NK-92 (cell line): ENCODE data around the gene POP7.

Source experiments
- DNase-seq: peaks from one replicate; lab custom pipeline; 2025; ENCODE audit not compliant: unreplicated experiment; lab: John Stamatoyannopoulos, UW

POP7 gene

GRCh38 chr7:100679129-100679926 lies 26.6 kb upstream of the POP7 start:
- DNase-seq = no peak

- DNase-seq = no peak
These were observed 25.9 kb upstream of the POP7 start for GRCh38 chr7:100679927-100680575.

- DNase-seq = no peak
These were observed 25.2 kb upstream of the POP7 start for GRCh38 chr7:100680576-100681271.

DNA sequence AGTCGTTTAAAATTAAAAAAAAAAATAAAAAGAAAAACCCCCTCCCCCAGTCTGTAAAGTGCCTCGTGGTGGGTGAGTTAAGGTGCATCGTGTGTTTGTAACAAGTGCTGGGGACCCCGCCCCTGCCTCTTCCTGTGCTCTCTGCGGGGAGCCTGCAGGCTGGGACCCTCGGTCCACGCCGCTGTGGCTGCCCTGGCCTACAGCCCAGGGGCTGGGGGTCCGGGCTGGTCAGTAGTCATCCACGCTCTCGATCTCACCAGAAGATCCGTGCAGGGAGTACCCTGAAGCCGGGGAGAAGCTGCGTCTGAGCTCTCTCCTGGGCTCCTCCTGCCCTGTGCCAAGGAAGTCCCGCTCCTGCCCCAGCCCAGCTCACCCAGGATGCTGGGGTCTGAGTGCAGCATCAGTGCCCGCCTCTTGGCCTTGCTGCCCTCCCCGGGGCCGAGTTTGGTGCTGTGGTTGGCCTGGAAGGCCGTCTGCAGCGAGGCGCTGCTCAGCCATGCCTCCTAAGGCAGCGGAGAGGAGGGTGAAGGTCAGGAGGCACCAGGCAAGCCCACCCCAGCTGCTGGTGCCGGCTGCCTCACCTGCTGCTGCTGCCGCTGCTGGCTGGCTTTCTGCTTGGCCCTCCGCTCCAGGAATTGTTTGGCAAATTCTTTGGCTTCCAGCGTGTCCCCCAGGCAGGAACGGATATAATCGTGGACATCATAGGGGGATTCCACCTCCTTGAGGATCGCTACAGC lies 24.3 kb upstream of the POP7 start:
- no peak for DNase-seq

- no peak for DNase-seq
These were observed 23.6 kb upstream of the POP7 start for GRCh38 chr7:100682228-100682741.

DNA sequence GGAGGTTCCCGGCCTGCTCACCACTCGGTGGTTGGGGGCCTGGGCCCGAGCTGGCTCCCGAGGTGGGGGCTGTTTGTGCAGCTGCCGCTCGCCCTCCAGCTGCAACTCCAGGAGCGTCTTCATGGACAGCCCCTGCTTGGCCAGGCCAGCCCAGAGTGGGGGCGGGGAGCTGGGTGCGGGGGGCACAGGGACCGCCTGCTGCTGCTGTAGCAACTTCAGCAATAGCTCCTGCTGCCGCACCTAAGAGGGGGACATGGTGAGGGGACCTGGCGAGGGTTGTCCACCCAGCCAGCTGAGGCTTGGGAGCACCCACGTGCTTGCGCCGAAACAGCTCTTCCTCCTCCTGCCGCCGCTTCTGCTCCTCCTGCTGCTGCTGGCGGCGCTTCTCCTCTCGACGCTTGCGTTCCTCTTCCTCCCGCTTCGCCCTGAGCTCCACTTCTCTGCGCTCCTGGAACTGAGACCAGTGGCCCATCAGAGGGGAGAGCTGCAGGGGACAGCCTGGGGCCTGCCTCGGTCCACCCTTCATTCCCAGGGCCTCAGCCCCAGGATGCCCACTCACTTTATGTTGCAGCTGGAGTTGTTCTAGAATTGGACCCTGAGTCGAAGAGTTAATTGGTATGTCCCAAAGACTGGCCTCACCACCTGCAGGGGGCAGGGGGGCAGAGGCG lies 22.8 kb upstream of the POP7 start:
- no peak for DNase-seq

DNA sequence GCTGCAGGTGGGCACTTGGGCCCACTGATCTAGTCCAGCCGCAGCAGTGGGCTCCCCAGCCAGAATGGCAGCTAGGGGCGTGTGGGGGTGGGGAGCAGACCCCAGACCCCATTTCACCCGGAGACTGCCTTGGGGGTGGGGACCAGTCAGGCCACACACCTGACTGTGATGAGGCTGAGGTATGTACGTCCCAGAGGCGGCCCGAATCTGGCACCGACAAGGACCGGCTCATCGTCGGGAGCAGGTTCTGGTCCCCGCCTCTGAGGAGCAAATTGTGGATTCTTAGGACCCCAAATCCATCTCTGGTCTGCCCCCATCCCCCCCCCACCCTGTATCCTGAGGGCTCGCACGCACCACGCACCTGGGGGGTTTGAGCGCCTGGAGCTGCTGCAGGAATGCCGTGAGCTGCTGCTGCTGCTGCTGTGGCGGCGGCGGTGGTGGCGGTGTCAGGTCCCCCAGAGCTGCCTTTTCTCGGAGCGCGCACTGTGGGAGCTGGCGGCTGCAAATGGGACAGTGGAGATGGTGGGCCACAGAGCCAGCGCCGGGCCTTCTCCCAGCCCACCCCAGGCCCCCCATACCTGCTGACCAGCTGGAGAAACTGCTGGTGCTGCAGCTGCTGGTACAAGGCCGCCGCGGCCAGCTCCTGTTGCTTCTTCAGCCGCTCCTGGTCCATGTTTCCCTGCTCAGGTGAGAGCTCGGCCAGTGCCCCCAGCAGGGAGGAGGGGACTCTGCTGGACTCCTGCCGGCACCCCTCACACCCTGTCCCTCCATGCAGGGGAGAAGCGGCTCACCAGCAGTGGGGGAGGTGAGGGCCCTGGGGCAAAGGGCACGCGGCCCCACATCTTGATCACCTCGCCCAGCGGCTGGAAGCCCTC lies 22.0 kb upstream of the POP7 start:
- no peak for DNase-seq

DNA sequence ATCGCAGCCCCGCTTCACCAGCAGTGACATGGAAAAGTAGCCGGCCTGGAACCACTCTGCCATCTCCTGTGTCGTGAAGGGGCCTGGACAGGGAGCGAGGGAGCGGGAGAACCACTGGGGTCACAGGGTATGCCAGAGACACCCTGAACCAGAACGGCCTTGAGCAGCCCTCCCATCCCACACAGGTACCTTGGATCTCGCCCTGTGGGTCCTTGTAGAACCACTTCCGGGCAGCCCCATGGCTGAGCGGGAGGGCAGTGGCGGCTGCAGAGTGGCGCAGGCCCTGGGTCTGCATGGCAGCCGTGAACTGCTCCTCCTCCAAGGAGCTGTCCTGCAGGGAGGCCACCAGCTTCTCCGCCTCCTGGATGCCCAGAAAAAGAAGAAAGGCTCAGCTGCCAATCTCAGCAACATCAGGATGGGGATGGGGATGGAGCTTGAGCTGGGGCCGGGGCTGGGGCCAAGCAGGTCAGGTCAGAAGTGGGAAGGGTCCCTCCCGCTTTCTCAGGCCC lies 21.3 kb upstream of the POP7 start:
- no peak for DNase-seq

GRCh38 chr7:100685049-100685605 lies 20.8 kb upstream of the POP7 start:
- DNase-seq = no peak

- no peak for DNase-seq
These were observed 20.2 kb upstream of the POP7 start for GRCh38 chr7:100685631-100686145.

- DNase-seq = no peak
These were observed 19.6 kb upstream of the POP7 start for GRCh38 chr7:100686201-100686821.

DNA sequence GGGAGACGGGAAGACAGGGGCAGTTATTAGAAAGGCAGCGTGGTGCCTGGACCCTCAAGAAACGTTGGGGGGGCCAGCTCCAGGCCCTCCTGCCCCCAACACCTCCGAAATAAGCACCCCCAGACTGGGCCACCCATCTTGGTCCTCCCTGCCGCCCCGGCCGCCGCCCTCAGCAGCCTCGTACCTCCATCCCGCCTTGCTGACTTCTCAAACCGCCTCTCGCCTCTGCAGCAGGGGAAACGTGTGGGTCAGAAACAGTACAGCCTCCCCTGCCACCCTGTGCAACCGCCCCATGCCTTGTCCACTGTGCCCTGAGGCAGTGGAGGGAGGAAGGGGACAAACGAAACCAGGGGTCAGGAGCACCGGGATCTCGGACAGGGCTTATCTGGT lies 19.1 kb upstream of the POP7 start:
- no peak for DNase-seq

DNA sequence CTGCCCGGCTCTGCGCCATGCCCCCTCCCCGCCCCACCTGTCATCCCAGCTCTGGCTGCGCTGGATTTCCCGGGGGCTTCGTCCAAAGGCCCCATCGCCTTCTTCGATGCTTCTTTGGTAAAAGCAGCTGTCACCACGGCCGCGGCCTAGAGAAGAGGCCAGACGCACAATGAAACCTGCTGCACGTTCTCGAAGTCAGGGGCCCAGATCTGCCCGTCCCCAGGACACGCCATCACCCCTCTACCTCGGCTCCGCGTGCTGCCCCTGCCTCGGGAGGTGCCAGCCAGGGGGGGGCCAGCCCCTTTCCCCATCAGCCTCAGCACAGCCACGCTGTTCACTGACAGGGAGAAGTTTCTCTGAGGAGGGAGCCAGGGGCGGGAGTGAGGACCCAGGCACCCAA lies 18.7 kb upstream of the POP7 start:
- DNase-seq = no peak

- DNase-seq = no peak
These were observed 18.1 kb upstream of the POP7 start for GRCh38 chr7:100687751-100688300.

GRCh38 chr7:100688326-100688860 lies 17.5 kb upstream of the POP7 start:
- DNase-seq = no peak

DNA sequence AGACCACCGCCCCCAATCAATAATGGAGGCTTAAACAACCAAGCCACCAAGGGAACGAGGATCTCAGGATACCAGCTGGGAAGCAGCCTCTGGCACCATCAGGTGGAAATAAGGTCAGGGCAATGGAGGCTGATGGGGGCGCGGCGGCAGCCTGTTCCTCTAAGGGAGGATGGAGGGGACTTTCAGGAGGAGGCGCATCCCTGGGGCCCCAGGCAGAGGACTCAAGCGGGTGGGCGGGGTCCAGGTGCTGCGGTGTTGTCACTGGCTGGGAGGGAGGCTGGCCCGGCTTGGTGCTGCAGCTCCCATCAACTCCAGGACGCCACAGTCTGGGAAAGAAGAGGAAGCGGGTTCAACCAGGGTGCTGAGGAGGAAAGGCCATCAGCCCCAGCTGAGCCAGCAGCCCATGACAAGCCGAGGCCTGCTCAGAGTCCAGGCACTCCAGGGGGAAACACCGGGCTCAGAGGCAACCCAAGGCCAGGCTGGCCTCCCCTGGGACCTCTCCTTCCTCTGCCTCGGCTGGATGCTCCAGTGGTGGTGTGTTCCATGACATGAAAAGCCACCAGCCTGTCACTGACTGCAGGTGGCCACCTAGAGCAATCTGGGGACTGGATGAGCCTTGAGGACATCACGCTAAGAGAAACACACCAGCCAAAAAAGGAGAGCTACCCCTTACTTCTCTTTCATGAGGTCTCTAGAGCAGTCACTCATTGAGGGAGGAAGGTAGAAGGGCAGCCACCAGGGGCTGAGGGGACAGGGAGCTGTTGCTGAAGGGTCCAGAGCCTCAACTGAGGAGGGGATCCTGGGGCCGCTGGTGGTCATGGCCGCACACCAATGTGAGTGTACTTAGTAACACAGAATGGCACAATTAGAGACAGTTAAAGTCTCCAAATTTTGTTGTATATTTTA lies 16.4 kb upstream of the POP7 start:
- no peak for DNase-seq
